ENCODE measurements around the gene HPGDS. TPM values are rescaled to one million over a fixed set of nuclear protein-coding genes. Genes with fewer than 3 reads are reported as not detected.

The HPGDS gene
- polyA plus RNA-seq, 1 donor, result 5.0 TPM

DNA sequence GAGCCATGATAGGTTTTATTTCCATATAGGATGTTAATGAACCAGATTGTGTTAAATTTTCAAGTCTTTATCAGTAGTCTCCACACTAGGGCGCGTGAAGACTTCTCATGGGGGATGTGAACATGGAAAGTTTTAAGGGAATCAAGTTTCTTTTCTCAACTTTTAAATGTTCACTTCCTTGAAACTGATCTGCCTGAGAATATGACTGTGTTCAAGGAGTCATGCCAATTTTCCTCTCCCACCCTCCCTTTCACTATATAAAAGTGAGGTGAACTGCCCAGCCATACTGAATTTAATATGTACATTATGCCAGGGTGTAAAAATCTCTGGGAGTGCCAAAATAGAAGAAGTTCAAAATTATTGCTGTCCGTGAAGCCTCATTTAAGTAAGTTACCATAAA is 30.4 kb upstream of the HPGDS start:
- Histone ChIP-seq H3K9me3 (ENCODE audit: control insufficient read depth, low read depth, low read length) (no peaks in the 10 kb centered on the region), H3K27ac (ENCODE audit: low read length) (no peak overlapping the region), H3K36me3 (ENCODE audit: control insufficient read depth, insufficient read depth, low read length) (no peaks in the 10 kb centered on the region), H3K4me3 (ENCODE audit: low read length) (no peak overlapping the region), H3K4me1 (ENCODE audit: control insufficient read depth, insufficient read depth, low read length) (no peaks in the 10 kb centered on the region), H3K27me3 (ENCODE audit: control insufficient read depth, insufficient read depth, low read length) (no peaks in the 10 kb centered on the region)
- DNase-seq, result no peak
- 100% methylated on average over 1 of the region's 3 CpGs for WGBS (ENCODE audit: insufficient coverage, low lambda C conversion rate)

DNA sequence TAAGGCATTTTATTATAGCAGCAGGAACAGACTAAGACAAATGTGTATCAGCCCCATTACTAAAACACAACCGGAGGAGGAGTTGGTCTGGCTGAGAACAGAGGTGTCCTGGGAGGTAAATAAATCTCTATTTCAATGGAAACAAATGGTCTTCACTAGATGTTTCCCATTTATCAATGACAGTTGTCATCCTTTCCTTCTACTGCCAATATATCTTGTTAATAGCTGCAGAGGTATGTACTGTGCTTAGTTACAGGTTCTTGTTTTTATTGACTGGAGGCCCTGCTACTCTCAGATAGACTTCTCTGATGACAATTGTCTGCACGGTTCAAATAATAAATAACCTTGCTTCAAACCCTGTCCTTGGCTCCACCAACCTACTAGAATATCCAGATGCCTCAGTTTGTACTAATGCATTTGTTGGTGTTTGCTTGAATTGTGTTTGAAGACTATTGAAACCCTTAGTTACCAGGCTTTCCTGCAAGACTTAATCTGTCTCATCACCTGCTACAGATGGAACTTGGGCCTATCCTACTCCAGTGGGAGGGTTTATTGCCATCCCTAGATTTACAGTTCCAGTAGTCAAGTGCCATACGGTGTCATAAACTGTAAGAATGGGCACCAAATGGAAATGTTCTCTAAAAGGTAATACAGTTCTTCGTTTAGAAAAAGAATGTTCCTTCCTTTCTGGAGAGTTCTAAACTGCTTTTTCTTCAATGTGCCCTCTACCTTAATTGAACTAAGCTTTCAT is 29.8 kb upstream of the HPGDS start:
- Histone ChIP-seq H3K4me3 (ENCODE audit: low read length) (no peak overlapping the region), H3K4me1 (ENCODE audit: control insufficient read depth, insufficient read depth, low read length) (no peaks in the 10 kb centered on the region), H3K9me3 (ENCODE audit: control insufficient read depth, low read depth, low read length) (no peaks in the 10 kb centered on the region), H3K36me3 (ENCODE audit: control insufficient read depth, insufficient read depth, low read length) (no peaks in the 10 kb centered on the region), H3K27me3 (ENCODE audit: control insufficient read depth, insufficient read depth, low read length) (no peaks in the 10 kb centered on the region), H3K27ac (ENCODE audit: low read length) (no peak overlapping the region)
- 100% methylated on average over 1 of the region's 4 CpGs for WGBS (ENCODE audit: insufficient coverage, low lambda C conversion rate)
- no peak for DNase-seq

DNA sequence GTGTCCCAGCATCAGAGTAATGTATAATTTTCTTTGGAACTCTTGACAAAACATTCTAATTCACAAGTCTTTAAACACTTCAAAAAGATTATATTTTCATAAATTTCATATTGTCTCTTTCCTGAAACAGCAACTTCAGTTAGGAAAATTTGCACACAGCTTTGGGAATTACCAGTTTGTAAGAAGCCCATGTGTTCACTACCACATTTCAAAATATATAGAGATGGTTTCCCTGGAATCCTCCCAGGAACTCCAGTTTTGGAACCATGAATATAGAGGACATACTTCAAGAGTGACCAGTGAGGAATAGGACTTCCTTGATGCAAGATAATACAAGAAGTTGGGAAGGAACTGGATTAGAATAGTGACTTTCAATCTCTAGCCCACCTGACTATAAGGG is 28.7 kb upstream of the HPGDS start:
- H3K4me3 ChIP-seq (ENCODE audit: low read length), result no peak overlapping the region
- no peaks in the 10 kb centered on the region for H3K4me1 ChIP-seq (ENCODE audit: control insufficient read depth, insufficient read depth, low read length)
- no peaks in the 10 kb centered on the region for H3K9me3 ChIP-seq (ENCODE audit: control insufficient read depth, low read depth, low read length)
- no peaks in the 10 kb centered on the region for H3K27me3 ChIP-seq (ENCODE audit: control insufficient read depth, insufficient read depth, low read length)
- H3K36me3 ChIP-seq (ENCODE audit: control insufficient read depth, insufficient read depth, low read length), result no peaks in the 10 kb centered on the region
- DNase-seq, result no peak
- H3K27ac ChIP-seq (ENCODE audit: low read length), result no peak overlapping the region

DNA sequence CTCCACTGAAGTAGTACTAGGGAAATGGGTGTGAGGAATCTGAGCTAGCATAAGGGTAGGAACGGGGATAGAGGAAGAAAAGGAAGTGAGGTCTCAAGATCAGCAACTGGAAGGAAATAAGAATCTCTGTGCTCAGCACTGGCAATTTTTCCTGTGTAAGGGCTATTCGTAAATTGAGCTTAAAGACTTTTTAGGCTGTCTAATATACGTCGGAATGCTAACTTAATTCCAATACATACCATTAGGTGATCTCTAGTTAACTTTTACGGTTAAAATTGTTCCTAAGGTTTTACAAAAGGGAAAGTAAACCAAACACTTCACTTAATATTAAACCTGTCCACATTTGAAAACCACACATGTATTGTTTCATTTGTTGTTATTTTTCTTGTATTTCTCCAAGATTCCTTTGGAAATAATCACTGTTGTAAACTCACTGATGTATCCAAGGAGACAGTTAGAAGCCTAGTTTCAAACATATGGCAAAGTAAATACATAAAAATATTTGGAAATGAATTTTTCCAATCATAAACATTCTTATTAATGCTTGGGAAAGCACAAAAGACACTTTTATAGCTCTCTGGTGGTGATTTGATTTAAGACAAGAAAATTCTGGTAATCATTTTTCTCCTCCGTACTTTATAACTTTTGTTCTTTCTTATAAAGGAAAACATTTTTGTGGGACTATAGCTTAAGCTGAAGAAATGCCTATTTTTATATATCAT is 28.1 kb upstream of the HPGDS start:
- WGBS (ENCODE audit: insufficient coverage, low lambda C conversion rate), result 96% methylated on average over 5 of the region's 6 CpGs
- Histone ChIP-seq H3K9me3 (ENCODE audit: control insufficient read depth, low read depth, low read length) (no peaks in the 10 kb centered on the region), H3K27ac (ENCODE audit: low read length) (no peak overlapping the region), H3K4me3 (ENCODE audit: low read length) (no peak overlapping the region), H3K4me1 (ENCODE audit: control insufficient read depth, insufficient read depth, low read length) (no peaks in the 10 kb centered on the region), H3K36me3 (ENCODE audit: control insufficient read depth, insufficient read depth, low read length) (no peaks in the 10 kb centered on the region), H3K27me3 (ENCODE audit: control insufficient read depth, insufficient read depth, low read length) (no peaks in the 10 kb centered on the region)
- no peak for DNase-seq

DNA sequence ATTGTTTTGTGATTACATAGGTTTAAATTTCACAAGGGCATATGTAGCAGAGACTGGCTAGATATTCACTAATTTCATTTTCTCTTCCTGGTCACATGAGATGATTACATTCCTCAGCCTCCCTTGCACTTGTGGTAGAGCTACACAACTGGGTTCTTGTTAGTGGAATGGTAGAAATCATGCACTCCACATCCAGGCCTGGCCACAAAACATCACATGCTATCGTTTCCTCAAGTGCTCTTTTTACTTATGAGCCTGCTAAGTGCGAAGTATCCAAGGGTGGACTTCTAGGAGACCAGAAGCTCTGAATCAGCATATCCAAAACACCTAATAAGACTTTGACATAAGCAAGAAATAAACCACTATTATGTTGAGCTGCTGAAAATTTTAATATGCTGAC is 26.4 kb upstream of the HPGDS start:
- Histone ChIP-seq H3K9me3 (ENCODE audit: control insufficient read depth, low read depth, low read length) (no peaks in the 10 kb centered on the region), H3K27me3 (ENCODE audit: control insufficient read depth, insufficient read depth, low read length) (no peaks in the 10 kb centered on the region), H3K27ac (ENCODE audit: low read length) (no peak overlapping the region), H3K36me3 (ENCODE audit: control insufficient read depth, insufficient read depth, low read length) (no peaks in the 10 kb centered on the region), H3K4me3 (ENCODE audit: low read length) (no peak overlapping the region), H3K4me1 (ENCODE audit: control insufficient read depth, insufficient read depth, low read length) (no peaks in the 10 kb centered on the region)
- WGBS (ENCODE audit: insufficient coverage, low lambda C conversion rate), result no CpG with 5 or more reads among the region's 2 CpGs
- no peak for DNase-seq

DNA sequence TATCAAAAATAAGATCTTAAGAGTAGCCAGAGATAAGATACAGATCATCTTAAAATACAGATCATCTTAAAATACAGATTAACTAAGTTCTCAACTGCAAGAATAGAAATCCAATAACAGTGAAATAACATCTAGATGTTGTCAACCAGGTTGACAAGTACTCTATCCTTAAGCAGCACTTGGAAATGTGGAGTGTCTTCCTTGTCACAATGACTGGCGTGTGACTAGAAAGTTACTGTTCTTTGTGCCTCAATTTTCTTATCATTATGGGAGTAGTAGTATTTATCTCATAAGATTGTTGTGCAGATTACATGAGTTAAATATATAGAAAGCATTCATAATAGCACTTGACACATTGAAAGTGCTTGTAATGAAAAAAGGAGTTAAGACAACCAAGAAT is 25.8 kb upstream of the HPGDS start:
- DNase-seq, result no peak
- 80% methylated on average over 1 of the region's 1 CpG for WGBS (ENCODE audit: insufficient coverage, low lambda C conversion rate)

DNA sequence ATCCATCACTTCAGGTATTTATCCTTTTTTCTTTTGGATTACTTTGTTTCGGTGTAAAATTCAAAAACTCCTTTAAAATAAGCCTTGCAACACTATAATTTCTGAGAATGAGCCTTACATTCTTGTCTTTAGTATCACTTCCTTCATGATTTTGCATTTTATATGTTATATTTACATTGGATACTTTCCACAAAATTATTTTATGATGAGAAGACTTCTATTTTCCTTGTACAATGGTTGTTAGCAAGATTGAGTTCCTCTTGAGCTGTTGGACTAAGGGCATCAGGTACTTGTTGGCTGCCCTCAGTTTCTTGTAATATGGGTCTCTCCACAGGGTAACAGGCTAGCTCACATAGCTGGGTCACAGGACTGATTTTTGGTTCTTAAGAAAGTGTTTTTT is 22.7 kb upstream of the HPGDS start:
- H3K36me3 ChIP-seq (ENCODE audit: control insufficient read depth, insufficient read depth, low read length), result no peaks in the 10 kb centered on the region
- H3K4me3 ChIP-seq (ENCODE audit: low read length), result no peak overlapping the region
- no peaks in the 10 kb centered on the region for H3K9me3 ChIP-seq (ENCODE audit: control insufficient read depth, low read depth, low read length)
- no peaks in the 10 kb centered on the region for H3K27me3 ChIP-seq (ENCODE audit: control insufficient read depth, insufficient read depth, low read length)
- H3K27ac ChIP-seq (ENCODE audit: low read length), result no peak overlapping the region
- no peak for DNase-seq
- H3K4me1 ChIP-seq (ENCODE audit: control insufficient read depth, insufficient read depth, low read length), result no peaks in the 10 kb centered on the region
- 100% methylated on average over 1 of the region's 1 CpG for WGBS (ENCODE audit: insufficient coverage, low lambda C conversion rate)

More for the DNA sequence above, 25.8 kb upstream of the HPGDS start:
- no peaks in the 10 kb centered on the region for H3K9me3 ChIP-seq (ENCODE audit: control insufficient read depth, low read depth, low read length)
- H3K27ac ChIP-seq (ENCODE audit: low read length), result no peak overlapping the region
- H3K4me3 ChIP-seq (ENCODE audit: low read length), result no peak overlapping the region
- no peaks in the 10 kb centered on the region for H3K36me3 ChIP-seq (ENCODE audit: control insufficient read depth, insufficient read depth, low read length)
- no peaks in the 10 kb centered on the region for H3K27me3 ChIP-seq (ENCODE audit: control insufficient read depth, insufficient read depth, low read length)
- no peaks in the 10 kb centered on the region for H3K4me1 ChIP-seq (ENCODE audit: control insufficient read depth, insufficient read depth, low read length)

DNA sequence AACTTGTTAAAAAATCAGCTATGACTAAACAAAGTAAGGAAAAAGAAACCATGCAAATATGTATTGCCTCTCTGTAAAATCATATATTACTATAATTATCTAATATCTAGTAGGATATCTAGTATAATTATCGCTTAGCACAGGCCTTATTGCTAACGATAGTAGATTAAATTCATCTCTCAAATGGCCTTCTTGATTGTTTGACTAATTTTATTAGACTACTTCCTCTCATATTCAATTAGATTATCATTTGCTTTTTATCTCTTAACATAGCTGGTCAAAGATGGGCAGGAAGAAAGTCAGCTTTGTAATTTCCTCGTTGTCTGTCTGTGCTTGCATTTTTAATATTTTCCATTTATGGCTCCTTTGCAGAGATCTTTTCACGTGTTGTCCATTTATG is 21.9 kb upstream of the HPGDS start:
- no peaks in the 10 kb centered on the region for H3K4me1 ChIP-seq (ENCODE audit: control insufficient read depth, insufficient read depth, low read length)
- H3K36me3 ChIP-seq (ENCODE audit: control insufficient read depth, insufficient read depth, low read length), result no peaks in the 10 kb centered on the region
- H3K27ac ChIP-seq (ENCODE audit: low read length), result no peak overlapping the region
- 79% methylated on average over 3 of the region's 4 CpGs for WGBS (ENCODE audit: insufficient coverage, low lambda C conversion rate)
- no peak for DNase-seq
- no peaks in the 10 kb centered on the region for H3K27me3 ChIP-seq (ENCODE audit: control insufficient read depth, insufficient read depth, low read length)
- H3K4me3 ChIP-seq (ENCODE audit: low read length), result no peak overlapping the region
- no peaks in the 10 kb centered on the region for H3K9me3 ChIP-seq (ENCODE audit: control insufficient read depth, low read depth, low read length)

DNA sequence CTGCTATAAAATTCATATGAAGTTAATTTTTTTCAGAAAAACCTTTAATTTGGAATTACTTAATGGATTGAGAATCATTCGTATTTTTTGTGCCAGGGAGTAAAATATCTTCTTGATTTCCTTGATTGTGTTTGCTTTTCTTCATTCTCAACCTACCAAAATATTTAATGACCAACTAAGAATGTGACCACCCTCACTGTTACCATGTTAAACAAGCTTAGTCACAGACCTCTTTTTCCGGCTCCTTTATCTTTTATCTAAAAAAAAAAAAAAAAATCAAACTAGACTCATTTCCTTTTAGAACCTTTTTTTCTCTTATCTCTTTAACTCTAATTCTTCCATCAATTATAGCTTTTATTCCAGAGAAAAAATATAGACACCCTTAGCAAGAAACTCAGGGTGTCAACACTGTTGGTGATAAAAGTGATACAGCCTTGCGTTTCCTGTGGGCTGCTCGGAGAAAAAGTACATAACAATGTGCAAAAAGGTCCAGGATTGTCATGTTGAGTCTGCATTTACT is 20.6 kb upstream of the HPGDS start:
- no peak overlapping the region for H3K4me3 ChIP-seq (ENCODE audit: low read length)
- no peaks in the 10 kb centered on the region for H3K4me1 ChIP-seq (ENCODE audit: control insufficient read depth, insufficient read depth, low read length)
- no peaks in the 10 kb centered on the region for H3K27me3 ChIP-seq (ENCODE audit: control insufficient read depth, insufficient read depth, low read length)
- H3K36me3 ChIP-seq (ENCODE audit: control insufficient read depth, insufficient read depth, low read length), result no peaks in the 10 kb centered on the region
- WGBS (ENCODE audit: insufficient coverage, low lambda C conversion rate), result 100% methylated on average over 1 of the region's 4 CpGs
- no peaks in the 10 kb centered on the region for H3K9me3 ChIP-seq (ENCODE audit: control insufficient read depth, low read depth, low read length)
- H3K27ac ChIP-seq (ENCODE audit: low read length), result no peak overlapping the region
- no peak for DNase-seq

DNA sequence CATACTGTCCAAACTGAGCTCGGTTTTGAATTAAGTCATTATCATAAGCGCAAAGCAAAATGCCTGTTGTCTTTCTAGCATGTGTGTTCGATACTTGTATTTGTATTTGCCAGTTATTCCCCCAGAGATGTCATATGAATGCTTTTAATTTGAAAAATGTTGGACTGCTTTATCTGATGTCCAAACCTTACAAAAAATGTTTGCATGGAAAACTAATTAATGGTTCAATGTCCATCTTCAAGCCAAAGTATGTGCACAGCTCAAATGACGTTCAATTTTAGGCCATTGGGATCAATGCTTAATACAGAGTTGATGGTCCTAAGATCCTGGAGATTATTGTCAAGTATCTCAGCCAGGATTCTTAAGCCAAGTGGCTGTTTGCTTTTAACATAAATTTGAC is 17.2 kb upstream of the HPGDS start:
- no peak for DNase-seq
- Histone ChIP-seq H3K27me3 (ENCODE audit: control insufficient read depth, insufficient read depth, low read length) (no peaks in the 10 kb centered on the region), H3K4me3 (ENCODE audit: low read length) (no peak overlapping the region), H3K27ac (ENCODE audit: low read length) (no peak overlapping the region), H3K9me3 (ENCODE audit: control insufficient read depth, low read depth, low read length) (no peaks in the 10 kb centered on the region), H3K36me3 (ENCODE audit: control insufficient read depth, insufficient read depth, low read length) (no peaks in the 10 kb centered on the region), H3K4me1 (ENCODE audit: control insufficient read depth, insufficient read depth, low read length) (no peaks in the 10 kb centered on the region)
- WGBS (ENCODE audit: insufficient coverage, low lambda C conversion rate), result 100% methylated on average over 1 of the region's 4 CpGs

DNA sequence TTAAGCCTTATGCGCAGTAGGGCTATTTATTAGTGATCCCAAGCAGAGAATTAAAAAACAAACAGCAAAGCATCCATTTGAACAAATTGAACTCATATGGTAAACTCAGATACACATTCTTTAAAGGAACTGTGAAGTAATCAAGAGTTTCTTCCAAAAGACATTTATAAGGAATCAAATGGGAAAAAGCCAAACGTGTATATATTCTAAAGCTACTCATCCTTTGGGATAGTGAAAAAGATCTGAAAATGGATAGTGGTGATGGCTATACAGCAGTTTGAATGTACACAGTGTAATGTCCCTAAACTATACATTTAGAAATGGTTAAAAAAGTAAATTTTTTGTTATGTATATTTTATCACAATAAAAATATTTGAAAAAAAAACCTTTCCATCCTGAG is 16.6 kb upstream of the HPGDS start:
- 100% methylated on average over 1 of the region's 2 CpGs for WGBS (ENCODE audit: insufficient coverage, low lambda C conversion rate)
- H3K9me3 ChIP-seq (ENCODE audit: control insufficient read depth, low read depth, low read length), result no peaks in the 10 kb centered on the region
- H3K36me3 ChIP-seq (ENCODE audit: control insufficient read depth, insufficient read depth, low read length), result no peaks in the 10 kb centered on the region
- H3K4me1 ChIP-seq (ENCODE audit: control insufficient read depth, insufficient read depth, low read length), result no peaks in the 10 kb centered on the region
- H3K4me3 ChIP-seq (ENCODE audit: low read length), result no peak overlapping the region
- H3K27me3 ChIP-seq (ENCODE audit: control insufficient read depth, insufficient read depth, low read length), result no peaks in the 10 kb centered on the region
- no peak overlapping the region for H3K27ac ChIP-seq (ENCODE audit: low read length)
- no peak for DNase-seq

All from large intestine (tissue), 3 donors.